Cortex of kidney (tissue), 1 donor: ENCODE data around the gene ADRA2B.
"Not testable (repeated sequence)": the region's sequence is repeated elsewhere in the genome, so short reads cannot be mapped to it uniquely, and the experiment has no call there.

Experiments
- DNase-seq: peaks from one replicate; lab custom pipeline; 2025; lab: John Stamatoyannopoulos, UW

The ADRA2B gene

DNA sequence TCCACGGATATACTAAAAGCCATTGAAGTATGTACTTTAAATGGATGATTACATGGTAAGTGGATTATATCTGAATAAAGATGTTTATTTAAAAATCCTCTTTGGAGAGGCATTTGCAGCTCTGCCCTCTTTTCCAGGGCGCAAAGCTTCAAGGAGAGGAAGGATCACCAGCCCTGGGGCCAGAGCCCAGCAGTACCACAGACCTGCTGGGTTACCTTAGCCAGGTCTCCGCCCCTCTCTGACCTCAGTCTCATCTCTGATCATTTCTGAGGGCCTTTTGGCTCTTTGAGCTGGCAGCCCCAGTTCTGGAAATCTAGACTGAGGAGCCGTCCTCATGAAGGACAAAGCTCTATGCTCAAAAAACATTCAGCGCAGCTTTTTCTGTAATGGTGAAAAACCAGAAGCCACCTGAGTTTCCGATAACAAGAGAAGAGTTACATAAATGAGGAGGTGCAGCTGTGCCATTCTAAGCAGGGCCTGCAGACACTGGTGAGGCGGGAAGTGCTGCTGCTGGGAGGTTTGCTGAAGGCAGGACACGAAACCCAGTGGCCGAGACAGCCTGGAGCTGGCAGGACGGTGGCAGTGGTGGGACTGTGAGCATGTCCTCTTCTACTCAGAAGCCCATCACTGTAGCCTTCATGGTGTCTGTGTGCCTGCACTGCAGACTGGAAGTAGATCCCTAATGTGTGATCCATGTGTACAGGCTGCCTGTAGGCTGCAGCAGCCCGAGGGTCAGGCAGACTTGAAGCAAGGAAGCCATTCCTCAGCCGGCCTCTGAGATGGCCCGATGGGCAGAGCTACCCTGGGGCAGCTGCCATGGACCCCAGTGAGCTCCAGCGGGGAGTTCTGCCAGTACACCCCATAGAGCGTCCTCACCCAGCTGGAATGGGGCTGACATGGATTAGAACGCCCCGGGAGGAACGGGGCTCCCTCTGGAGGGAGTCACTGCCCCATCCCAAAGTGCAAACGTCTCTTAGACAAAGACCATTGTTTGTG, 27.7 kb downstream of the ADRA2B start:
- DNase-seq = no peak

DNA sequence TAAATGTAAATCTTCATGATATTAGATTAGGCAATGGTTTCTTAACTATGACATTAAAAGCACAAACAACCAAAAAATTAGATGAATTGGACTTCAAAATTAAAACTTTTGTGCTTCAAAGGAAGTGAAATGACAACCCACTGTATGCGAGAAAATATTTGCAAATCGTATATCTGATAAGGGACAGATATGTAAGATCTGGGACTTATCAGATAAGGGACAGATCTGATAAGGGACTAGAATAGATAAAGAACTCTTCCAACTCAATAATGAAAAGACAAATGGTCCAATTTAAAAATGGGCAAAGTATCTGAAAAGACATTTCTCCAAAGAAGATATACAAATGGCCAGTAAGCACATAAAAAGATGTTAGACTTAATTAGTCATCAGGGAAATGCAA, 29.2 kb downstream of the ADRA2B start:
- no peak for DNase-seq

DNA sequence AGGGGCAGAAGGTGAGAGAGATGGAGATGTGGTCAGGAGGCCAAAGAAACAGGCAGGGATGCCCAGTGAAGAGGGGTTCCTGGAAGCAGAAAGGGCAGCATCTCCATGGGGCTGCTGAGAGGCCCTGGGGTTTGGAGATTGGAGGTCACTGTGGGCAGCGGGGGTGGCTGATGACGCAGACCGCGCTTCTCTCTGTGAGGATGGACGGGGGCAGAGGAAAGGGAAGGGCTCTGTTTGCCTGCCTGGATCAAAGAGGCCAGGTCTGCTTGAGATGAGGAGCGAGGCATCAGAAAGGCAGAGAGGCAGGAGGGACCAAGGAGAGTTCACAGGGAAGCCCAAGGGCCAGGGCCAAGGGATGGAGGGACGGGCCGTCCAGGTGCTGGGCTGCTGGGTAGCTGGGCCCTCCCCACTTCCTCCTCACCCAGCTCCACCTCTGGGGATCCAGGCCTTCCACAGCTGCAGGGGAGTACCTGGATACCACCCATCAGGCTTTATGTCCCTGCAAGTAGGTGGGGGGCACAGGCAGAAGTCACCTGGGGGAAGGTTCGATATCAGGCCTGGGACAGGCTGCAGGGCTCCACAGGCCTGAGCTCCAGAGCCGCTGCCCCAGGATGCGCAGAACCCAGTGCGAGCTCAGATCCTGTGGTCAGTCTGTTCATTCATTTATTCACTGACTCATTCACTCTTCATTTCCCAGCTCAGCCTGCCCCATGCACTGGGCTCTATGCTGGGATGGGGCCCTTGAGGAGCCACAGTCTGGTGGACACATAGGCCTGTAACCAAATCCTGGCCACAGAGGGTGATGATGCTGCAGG, 30.6 kb downstream of the ADRA2B start:
- DNase-seq = no peak

DNA sequence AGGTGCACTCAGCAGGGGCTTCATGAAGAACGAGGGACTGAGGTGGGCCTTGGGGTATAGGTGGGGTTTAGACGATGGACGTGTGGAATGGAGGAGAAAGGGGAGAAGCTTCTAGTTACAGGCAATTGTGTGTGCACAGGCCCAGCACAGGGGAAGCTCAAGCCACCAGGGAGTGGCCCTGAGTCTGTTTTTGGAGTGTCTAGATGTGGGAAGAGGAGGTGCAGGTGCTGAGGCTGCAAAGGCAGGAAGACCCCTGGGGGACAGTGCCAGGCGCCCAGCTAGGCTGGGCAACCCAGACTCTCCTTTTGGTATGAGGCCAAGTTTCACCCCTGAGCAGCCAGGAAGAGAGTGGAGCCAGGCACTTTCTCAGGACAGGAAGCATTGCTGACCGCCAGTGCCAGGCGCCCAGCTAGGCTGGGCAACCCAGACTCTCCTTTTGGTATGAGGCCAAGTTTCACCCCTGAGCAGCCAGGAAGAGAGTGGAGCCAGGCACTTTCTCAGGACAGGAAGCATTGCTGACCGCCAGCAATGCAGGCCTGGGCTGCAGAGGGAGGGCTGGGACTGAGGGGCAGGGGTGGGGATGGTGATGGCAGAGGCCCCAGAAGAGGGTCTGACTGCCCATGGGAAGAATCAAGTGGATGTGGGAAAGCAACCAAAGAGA, 31.4 kb downstream of the ADRA2B start:
- DNase-seq = not testable (repeated sequence)

DNA sequence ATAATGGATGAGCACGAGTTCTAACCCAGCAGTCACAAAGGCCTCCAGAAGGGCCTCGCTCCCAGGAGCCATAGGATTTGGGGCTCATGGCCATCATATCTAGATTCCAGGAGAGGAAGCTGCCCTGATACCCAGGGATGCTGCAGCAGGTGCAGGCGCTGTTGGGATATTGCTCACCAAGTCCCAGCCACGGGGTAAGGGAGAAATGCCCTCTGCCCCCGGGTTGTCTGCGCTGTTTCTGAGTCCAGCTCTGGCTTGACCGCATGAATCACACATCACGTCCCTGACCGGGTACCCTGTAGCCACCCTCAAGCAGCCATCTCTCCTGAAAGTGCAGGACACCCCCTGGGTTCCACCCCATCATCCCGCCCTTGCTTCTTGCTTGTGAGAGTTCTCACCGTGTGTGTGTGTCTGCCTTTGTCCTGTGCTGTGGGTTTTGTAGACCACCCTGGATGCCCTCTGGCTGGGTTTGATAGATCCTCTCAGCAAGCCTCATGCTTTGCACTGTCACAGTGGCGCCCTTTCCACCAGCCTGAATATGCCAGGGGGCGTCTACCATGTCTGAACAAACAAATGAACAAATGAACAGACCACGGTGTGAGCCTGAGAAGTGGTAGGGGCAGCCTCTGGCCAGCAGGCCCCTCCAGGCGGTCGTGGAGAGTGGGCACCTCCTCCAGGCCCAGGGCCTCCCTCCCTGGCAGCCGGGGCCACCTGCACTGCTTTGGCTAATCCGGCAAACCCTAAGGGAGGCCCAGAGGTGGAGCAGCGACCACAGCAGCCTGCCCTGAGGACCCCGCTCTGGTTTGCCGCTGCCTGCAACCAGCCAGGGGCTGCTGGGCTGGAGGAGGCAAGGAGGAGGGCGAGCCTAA, 32.1 kb downstream of the ADRA2B start:
- no peak for DNase-seq

DNA sequence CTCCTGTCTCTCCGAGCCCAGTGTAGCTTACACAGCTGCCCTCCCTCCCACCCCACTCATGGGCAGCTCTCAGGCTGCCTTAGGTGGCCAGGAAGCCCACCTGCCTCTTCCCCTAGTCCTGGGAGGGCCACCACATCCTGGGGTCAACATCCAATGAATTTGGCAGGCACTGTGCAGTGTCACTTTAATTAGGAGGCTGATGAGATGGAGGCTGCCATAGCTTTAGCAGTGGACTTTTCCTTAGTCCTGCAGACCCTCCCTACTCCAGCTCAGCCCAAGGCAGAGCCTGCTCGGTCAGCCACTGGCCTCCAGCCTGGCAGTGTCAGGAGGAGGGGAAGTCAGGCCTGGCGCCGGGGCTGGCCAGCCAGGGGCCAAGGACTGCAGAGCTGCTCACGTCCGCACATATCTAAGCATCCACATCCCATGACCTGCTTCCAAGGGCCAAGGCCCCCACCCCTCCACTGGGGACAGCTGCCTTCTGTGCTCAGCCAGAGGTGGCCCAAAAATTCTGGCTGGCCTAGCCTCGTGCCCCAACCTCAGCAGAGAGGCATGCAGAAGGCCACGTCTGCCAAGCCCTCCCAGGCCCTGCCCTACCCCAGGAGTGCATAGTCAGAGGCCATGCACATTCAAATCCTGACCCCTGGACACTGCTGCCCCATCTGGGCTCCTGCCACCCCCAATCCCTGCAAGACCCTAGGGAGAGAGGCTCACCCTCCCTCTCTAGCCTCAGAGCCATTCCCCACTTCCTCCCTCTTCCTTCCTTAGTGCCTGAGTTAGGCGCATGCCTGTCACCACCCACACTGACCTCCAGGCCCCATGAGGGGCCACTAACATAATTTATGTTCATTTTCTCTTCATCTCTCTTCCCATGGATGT, 33.1 kb downstream of the ADRA2B start:
- no peak for DNase-seq

DNA sequence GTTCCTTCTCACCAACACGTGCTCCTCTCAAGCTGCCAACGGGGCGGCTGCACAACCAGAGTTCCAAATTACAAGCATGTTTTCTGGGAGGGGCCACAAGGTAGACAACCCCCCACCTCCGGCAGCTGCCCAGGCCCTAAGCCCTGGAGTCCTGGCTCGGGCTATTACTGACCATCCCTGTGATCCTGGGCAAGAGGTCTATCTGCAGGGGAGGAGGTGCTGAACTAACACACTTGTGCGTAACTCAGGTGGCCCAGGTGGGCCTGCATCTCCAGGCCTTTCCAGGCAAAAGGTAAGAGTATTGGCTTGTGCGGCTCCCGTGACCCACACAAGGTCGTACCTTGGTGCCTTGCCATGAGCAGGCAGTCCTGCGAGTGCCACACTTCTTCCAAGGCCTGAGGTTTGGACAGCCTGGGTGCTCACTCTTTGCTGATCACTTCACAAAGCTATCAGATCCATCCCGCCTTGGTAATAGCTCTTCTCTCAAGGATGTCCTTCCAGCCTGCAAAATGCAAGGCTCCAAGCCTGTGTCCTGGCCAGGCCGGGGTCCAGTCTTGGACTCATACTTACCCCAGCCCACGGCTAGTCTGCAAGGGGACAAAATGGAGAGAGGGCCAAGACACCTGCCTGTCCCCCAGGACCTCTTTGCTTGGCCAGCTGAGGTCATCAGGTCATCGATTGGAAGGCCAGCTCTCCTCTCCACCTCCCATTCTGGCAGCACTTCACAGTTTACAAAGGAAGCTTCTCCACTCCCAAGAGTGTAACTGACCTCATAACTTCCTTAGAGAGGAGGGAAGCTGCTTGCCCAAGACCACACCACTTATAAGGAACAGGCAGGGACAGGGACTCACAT, 33.9 kb downstream of the ADRA2B start:
- no peak for DNase-seq

DNA sequence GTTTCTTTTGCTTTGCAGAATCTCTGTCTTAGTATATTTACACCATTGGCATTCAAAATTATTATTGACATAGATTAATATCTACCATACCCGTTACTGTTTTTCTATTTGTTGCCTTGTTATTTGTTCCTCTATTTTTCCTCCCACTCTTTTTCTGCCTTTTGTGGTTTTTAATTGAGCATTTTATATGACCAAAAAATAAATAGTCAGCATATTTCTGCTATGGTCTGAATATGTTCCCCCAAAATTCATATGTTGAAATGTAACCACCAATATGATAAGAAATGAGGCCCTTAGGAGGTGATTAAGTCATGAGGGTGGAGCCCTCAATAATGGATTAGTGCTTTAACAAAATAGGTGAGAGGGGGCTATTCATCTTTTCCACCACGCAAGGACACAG, 35.3 kb downstream of the ADRA2B start:
- no peak for DNase-seq

DNA sequence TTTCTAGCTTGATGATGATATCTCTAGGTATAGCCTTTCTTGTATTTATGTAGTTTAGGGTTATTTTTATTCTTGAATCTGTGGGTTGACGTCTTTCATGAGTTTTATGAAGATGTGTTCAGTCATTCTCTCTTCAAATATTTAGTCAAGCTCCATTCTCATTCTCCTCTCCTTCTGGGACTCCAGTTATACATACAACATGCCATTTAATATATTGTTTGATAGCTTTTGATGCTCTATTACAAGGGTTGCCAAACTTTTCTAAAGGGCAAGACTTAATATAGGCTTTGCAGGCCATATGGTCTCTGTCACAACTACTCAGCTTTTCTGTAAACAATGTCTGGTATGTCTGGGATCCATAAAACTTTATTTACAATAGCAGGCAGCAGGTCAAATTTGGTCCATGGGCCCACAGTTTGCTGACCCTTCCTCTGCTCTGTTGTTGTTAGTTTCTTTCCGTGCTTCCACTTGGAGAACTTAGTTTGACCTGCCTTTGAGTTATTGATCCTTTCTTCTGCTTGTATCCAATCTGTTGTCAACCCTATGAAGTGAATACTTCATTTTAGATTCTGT, 41.1 kb downstream of the ADRA2B start:
- no peak for DNase-seq

DNA sequence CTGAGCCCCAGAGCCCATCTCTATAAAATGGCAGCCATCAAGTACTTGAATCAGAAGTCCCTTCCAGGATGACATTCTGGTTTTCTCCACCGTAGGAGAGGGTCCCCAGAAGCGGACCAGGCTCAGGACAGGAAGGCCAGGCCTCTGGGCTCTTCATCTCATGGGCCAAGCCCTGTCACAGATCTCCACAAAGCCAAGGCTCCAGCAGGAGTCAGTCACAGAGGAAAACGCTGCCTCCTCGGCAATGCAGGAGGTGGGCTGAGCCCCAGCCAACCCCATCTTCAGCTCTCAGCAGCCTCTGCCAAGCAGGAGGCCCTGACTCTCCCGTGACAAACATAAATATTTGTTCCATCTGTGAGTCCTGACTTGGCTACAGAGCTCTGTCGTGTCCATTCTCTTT, 42.2 kb downstream of the ADRA2B start:
- DNase-seq = no peak

DNA sequence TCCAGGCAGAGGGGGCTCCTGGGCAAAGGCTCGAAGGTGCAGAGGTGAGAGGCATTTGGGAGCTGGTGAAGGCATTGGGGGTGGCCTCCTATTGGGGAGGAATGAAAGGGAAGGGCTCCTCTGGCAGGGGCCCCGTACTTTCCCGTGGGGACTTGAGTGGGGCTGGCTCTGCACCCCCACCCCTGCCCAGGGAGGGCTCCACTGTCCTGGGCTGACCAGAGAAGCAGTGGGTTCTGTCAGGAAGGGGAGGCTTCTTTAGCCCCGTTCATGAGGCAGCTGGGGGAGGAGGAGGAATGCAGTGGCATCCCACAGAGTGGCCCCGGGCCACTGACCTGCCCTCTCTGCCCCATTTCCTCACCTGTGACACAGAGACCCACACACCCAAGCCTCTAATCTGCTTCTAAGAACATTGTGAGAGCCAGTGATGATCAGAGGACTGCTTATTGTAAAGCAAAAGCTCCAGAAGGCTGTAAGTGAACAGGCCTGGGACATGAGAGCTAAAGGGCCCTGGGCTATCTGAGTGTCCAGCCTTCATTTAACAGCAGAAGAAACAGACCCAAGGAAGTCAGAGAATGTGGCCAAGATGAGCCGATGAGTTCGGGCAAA, 43.1 kb downstream of the ADRA2B start:
- no peak for DNase-seq

DNA sequence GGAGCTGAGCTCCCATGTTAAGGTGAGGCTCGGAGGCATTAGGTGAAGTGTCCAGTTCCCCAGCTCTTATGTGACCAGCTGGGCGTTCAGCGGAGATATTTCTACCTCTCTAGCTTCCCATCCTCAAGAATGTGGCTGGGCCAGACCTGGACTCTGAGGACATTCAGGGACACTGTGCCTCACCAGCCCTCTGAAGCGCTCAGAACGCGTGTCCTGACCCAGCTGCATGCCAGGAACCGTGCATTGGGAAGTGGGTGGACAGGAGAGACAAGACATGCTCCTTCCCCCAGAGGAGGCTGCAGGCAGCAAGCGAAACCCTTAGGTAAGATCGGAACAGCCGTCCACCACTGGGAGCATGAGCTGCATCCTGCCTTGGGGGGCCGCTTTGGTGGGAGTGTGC, 43.6 kb downstream of the ADRA2B start:
- no peak for DNase-seq

DNA sequence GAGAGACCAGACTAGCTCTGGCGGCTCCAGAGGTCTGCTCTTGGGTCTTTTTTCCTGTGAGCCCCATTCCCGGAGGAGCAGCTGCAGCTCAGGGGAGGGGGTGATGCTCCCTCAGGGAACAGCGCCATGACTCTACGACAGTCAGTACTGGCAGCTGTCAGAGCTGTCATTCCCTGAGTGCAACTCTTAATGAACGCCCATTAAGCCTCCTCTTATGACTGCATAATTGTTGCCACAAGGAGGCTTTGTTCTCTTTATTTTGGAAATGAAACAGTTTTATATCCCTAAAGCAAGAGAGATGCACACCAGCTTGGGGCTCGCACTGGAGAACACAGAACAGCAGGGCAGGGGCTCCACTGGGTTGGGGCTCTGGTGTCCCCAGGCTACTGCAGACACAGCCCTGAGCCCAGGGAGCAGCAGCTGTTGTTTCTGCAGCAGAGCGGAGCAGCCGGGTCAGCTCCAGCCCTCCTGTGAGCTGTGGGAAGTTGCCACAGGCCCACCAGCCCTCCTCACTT, 44.3 kb downstream of the ADRA2B start:
- not testable (repeated sequence) for DNase-seq

DNA sequence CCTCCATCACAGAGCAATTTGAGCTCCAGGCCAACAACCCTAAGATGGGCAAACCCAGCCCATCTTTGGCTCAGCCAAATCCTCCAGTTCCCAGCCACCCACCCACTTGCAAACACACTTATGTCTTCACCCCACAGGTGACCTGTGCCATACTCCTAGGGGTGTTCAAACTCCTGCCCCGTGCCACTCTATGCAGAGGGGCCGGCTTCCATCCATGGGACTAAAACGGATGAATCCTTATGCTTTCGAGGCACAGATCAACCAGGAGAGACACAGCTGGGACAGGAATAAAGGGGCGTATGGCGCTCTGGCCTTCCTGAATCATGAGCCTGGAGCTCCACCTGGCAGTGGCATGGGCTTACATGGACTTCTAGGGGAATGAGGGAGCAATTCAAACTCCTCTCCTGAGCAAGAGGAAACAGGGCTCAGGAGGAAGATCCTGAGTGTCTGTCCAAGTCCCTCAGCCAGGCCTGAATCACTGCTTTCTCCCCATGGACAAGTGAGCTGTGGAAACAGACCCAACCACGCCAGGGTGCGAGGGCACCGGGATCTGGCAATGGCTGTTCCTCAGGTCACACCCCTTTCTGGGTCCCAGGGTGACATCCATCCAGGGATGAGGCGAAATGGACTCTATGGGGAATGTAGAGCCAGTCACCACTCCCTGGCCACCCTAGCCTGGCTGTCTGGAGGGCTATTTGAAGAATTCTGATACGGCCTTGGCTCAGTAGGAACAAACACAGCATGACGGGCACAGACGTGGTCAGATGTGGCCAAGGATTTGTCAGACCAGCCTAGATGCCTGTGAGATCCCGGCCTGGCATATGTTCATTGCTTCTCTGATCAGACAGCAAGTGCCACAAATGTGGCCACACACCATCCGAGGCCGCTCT, 45.0 kb downstream of the ADRA2B start:
- not testable (repeated sequence) for DNase-seq

DNA sequence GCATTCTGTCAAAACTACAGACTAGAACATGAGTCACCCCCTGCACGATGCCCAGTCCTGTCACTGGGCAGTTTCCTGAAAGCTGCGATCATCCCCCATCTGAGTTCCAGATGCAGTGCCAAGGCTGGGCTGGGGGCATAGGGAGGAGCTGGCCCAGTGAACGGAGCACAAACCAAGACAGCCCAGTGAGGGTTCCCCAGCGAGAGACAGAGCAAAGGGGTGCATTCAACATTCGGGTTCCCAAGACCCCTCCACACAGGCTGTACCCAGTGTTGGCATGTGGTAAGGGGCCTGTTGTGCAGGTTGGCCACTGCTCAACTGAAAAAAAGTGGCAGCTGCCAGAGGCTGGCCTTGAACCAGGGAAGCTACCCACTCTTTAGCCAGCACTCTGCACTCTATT, 46.0 kb downstream of the ADRA2B start:
- not testable (repeated sequence) for DNase-seq

DNA sequence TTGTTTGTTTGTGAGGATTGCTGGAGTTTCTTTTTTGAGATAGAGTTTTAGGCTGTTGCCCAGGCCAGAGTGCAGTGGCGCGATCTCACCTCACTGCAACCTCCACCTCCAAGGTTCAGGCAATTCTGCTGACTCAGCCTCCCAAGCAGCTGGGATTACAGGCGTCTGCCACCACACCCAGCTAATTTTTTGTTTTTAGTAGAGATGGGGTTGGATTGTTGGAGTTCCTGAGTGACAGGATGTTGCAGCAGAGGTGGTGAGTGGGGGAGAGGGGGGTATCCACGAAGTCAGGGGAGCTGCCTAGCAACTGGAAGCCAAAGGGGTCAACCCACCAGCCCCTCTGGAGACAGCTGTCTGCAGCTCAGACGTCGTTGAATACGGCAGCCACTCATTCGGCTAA, 46.5 kb downstream of the ADRA2B start:
- DNase-seq = not testable (repeated sequence)

DNA sequence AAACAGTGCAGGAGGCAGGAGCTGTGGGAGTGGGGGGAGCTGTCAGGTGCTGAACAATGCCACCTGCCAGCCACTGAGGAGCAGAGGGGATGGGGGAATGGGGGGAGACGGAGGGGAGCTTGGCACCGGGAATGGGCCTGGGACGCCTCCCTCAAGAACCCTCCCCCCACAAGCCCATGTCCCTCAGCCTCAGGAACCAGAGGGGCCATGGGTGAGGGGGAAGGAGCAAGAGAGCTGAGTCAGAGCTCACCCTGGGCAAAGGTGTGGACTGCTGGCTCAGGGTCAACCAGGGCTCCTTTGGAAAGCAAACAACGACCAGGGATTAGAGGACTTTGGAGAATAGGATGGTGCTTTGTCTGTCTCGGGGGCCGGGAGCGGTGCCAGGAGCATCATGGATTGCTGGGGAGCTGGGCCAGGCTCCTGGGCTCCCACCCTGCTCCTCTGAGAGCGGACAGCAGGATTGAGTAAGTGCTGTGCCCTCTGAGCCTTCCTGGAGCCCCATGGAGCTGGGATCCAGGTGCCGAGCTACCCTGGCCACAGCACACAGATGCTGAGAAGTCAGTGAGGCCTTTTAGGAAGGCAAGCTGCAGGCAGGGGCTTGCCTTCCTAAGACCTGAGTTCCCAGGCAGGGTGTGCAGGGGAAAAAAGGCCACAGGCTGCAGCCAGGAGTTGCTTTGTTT, 48.3 kb downstream of the ADRA2B start:
- not testable (repeated sequence) for DNase-seq
